PFSK-1 (cell line): ENCODE measurements around the gene ZMYND19. TPM values are rescaled to one million over a fixed set of nuclear protein-coding genes. Genes with fewer than 3 reads are reported as not detected.
A peak's percentile ranks its signal among the peaks of the same experiment; 100 is the strongest.

Source experiments
- FOXP2 ChIP-seq: optimal IDR thresholded peaks from 2 replicates; pipeline ENCODE3; 2011; ENCODE audit warnings: borderline replicate concordance, control low read depth, inconsistent platforms; ENCODE audit not compliant: insufficient read depth; ENCODE audit errors: extremely low read length, extremely low read depth
- POLR2AphosphoS5 ChIP-seq: IDR thresholded peaks from 2 replicates; pipeline ENCODE4 v1.6.1; 2012; ENCODE audit warnings: low read depth, mild to moderate bottlenecking, control low read depth, low read length, moderate library complexity
- REST ChIP-seq, 2 experiments: IDR thresholded peaks; 2 replicates each; pipeline versions ENCODE4 v1.6.1 to v1.8.0; 2011 to 2012; ENCODE audit warnings: low read depth in 2 of 2, low read length in 2 of 2, control low read depth in 1 of 2, inconsistent platforms in 1 of 2, mild to moderate bottlenecking in 1 of 2, moderate library complexity in 1 of 2; ENCODE audit not compliant: insufficient read depth in 1 of 2
- SIN3A ChIP-seq: IDR thresholded peaks from 2 replicates; pipeline ENCODE4 v1.6.1; 2012; ENCODE audit warnings: mild to moderate bottlenecking, low read length, moderate library complexity, borderline replicate concordance; ENCODE audit not compliant: insufficient read depth
- TAF1 ChIP-seq: IDR thresholded peaks from 2 replicates; pipeline ENCODE4 v1.6.1; 2012; ENCODE audit warnings: low read length, control low read depth, borderline replicate concordance; ENCODE audit not compliant: insufficient read depth
- polyA plus RNA-seq: library from polyadenylated mRNA; unstranded; fragments of >200 nt; gene quantifications from one replicate; pipeline ENCODE4 v1.2.1, GENCODE V29; 2012; ENCODE audit warnings: low read depth, missing spikeins; ENCODE audit not compliant: insufficient read length

ZMYND19 gene
- 55.9 TPM for polyA plus RNA-seq

GRCh38 chr9:137590469-137591383, at the start of gene ZMYND19:
ZMYND19 (minus strand) TSS chr9:137590512; CDS start chr9:137590263, 249 bp downstream.
- 0 out of 2 replicates have a peak, but pooled peaks have one; percentile 54 for TF ChIP-seq SIN3A
- TF ChIP-seq POLR2AphosphoS5 = peak; percentile 68
- TF ChIP-seq REST (IDR thresholded peaks at IDR 0.05; ENCODE audit: insufficient read depth in 1 of 2, low read depth in 2 of 2, low read length in 2 of 2) = no peak
- TF ChIP-seq FOXP2 = peak; percentile 33
- peak; percentile 48; the same call in 1 of the 2 replicates for TF ChIP-seq TAF1

GRCh38 chr9:137639303-137640051, 49.2 kb upstream of the ZMYND19 start:
- no peak for TF ChIP-seq REST (IDR thresholded peaks at IDR 0.05; ENCODE audit: insufficient read depth in 1 of 2, low read depth in 2 of 2, low read length in 2 of 2)

GRCh38 chr9:137638680-137639079, 48.4 kb upstream of the ZMYND19 start:
- TF ChIP-seq POLR2AphosphoS5 = no peak
- no peak for TF ChIP-seq SIN3A
- TF ChIP-seq FOXP2 = no peak
- TF ChIP-seq TAF1 = no peak
- TF ChIP-seq REST (IDR thresholded peaks at IDR 0.05; ENCODE audit: insufficient read depth in 1 of 2, low read depth in 2 of 2, low read length in 2 of 2) = no peak

- no peak for TF ChIP-seq SIN3A
- no peak for TF ChIP-seq POLR2AphosphoS5
- TF ChIP-seq REST (IDR thresholded peaks at IDR 0.05; ENCODE audit: insufficient read depth in 1 of 2, low read depth in 2 of 2, low read length in 2 of 2) = no peak
- no peak for TF ChIP-seq FOXP2
- no peak for TF ChIP-seq TAF1
These were observed 43.7 kb upstream of the ZMYND19 start for GRCh38 chr9:137634016-137634415.
